IPS DF 6.9 (cell line): ENCODE results near the gene NELL2.

Experiments
- DNase-seq: peaks from one replicate; pipeline ENCODE4 v3.0.0-alpha.2; 2013; ENCODE audit warnings: low read depth, low spot score
- H3K27ac ChIP-seq: one replicate; pipeline ENCODE4 v1.5.1; 2013; ENCODE audit warnings: low read length, control low read depth
- H3K27me3 ChIP-seq: 2 replicates; pipeline ENCODE4 v1.6.1; 2013; ENCODE audit warnings: mild to moderate bottlenecking, low read length; ENCODE audit not compliant: control insufficient read depth, insufficient read depth
- H3K36me3 ChIP-seq: 2 replicates; pipeline ENCODE4 v1.6.1; 2013; ENCODE audit warnings: low read length; ENCODE audit not compliant: control insufficient read depth, insufficient read depth
- H3K4me1 ChIP-seq: 2 replicates; pipeline ENCODE4 v1.6.1; 2013; ENCODE audit warnings: low read length; ENCODE audit not compliant: control insufficient read depth, insufficient read depth
- H3K4me3 ChIP-seq: 2 replicates; pipeline ENCODE4 v1.5.1; 2013; ENCODE audit warnings: mild to moderate bottlenecking, low read length
- H3K9me3 ChIP-seq: 2 replicates; pipeline ENCODE4 v1.6.1; 2013; ENCODE audit warnings: low read length, inconsistent platforms; ENCODE audit not compliant: control insufficient read depth, insufficient read depth
- WGBS: extraction: QIAGEN DNeasy Blood & Tissue Kit; methylation state at CpG from one replicate; pipeline ENCODE4 v1.1.7; 2013; ENCODE audit warnings: mixed read lengths, missing lambda C conversion rate; ENCODE audit not compliant: insufficient read length, insufficient coverage; 5-methylcytosine and 5-hydroxymethylcytosine counted together

The NELL2 gene

GRCh38 chr12:44581642-44582242 lies 294.4 kb downstream of the NELL2 start:
- no peak overlapping the region for H3K4me3 ChIP-seq
- peaks cover 3% of the 10 kb centered on the region; the same call in 1 of the 2 replicates for H3K4me1 ChIP-seq
- no peaks in the 10 kb centered on the region for H3K27me3 ChIP-seq
- no peak overlapping the region for H3K27ac ChIP-seq
- no peak for DNase-seq
- no CpG with 5 or more reads among the region's 1 CpG for WGBS
- H3K9me3 ChIP-seq, result no peaks in the 10 kb centered on the region
- no peaks in the 10 kb centered on the region for H3K36me3 ChIP-seq

GRCh38 chr12:44574586-44574985 lies 301.5 kb downstream of the NELL2 start:
- H3K36me3 ChIP-seq, result no peaks in the 10 kb centered on the region
- no peak overlapping the region for H3K27ac ChIP-seq
- H3K9me3 ChIP-seq, result no peaks in the 10 kb centered on the region
- DNase-seq, result no peak
- H3K4me3 ChIP-seq, result no peak overlapping the region
- H3K4me1 ChIP-seq, result no peaks in the 10 kb centered on the region
- H3K27me3 ChIP-seq, result no peaks in the 10 kb centered on the region

GRCh38 chr12:44573723-44574122 lies 302.4 kb downstream of the NELL2 start:
- no peaks in the 10 kb centered on the region for H3K27me3 ChIP-seq
- H3K27ac ChIP-seq, result no peak overlapping the region
- no peaks in the 10 kb centered on the region for H3K36me3 ChIP-seq
- WGBS, result no CpG with 5 or more reads among the region's 3 CpGs
- no peaks in the 10 kb centered on the region for H3K9me3 ChIP-seq
- H3K4me3 ChIP-seq, result no peak overlapping the region
- no peak for DNase-seq
- no peaks in the 10 kb centered on the region for H3K4me1 ChIP-seq

GRCh38 chr12:44571006-44571550 lies 305.0 kb downstream of the NELL2 start:
- Histone ChIP-seq H3K4me3 (no peak overlapping the region), H3K4me1 (no peaks in the 10 kb centered on the region), H3K27ac (no peak overlapping the region), H3K36me3 (no peaks in the 10 kb centered on the region), H3K27me3 (no peaks in the 10 kb centered on the region), H3K9me3 (no peaks in the 10 kb centered on the region)
- no CpG with 5 or more reads among the region's 2 CpGs for WGBS
- DNase-seq, result no peak

- H3K27ac ChIP-seq, result no peak overlapping the region
- H3K4me3 ChIP-seq, result no peak overlapping the region
- WGBS, result no CpG with 5 or more reads among the region's 6 CpGs
- no peaks in the 10 kb centered on the region for H3K9me3 ChIP-seq
- H3K27me3 ChIP-seq, result no peaks in the 10 kb centered on the region
- H3K4me1 ChIP-seq, result no peaks in the 10 kb centered on the region
- no peak for DNase-seq
- no peaks in the 10 kb centered on the region for H3K36me3 ChIP-seq
Observed at GRCh38 chr12:44570036-44570583, 306.0 kb downstream of the NELL2 start.

GRCh38 chr12:44565163-44565562 lies 311.0 kb downstream of the NELL2 start:
- no peaks in the 10 kb centered on the region for H3K36me3 ChIP-seq
- H3K27ac ChIP-seq, result no peak overlapping the region
- WGBS, result 100% methylated on average over 2 of the region's 5 CpGs
- DNase-seq, result no peak
- H3K9me3 ChIP-seq, result no peaks in the 10 kb centered on the region
- no peaks in the 10 kb centered on the region for H3K4me1 ChIP-seq
- no peaks in the 10 kb centered on the region for H3K27me3 ChIP-seq
- no peak overlapping the region for H3K4me3 ChIP-seq

- Histone ChIP-seq H3K4me1 (no peaks in the 10 kb centered on the region), H3K36me3 (no peaks in the 10 kb centered on the region), H3K9me3 (no peaks in the 10 kb centered on the region), H3K27ac (no peak overlapping the region), H3K27me3 (no peaks in the 10 kb centered on the region), H3K4me3 (no peak overlapping the region)
- no CpG with 5 or more reads among the region's 4 CpGs for WGBS
- DNase-seq, result no peak
Observed at GRCh38 chr12:44563486-44563885, 312.6 kb downstream of the NELL2 start.

- no peaks in the 10 kb centered on the region for H3K4me1 ChIP-seq
- no peak overlapping the region for H3K27ac ChIP-seq
- H3K9me3 ChIP-seq, result no peaks in the 10 kb centered on the region
- no peaks in the 10 kb centered on the region for H3K36me3 ChIP-seq
- no peak overlapping the region for H3K4me3 ChIP-seq
- no CpG with 5 or more reads among the region's 14 CpGs for WGBS
- H3K27me3 ChIP-seq, result no peaks in the 10 kb centered on the region
- no peak for DNase-seq
Observed at GRCh38 chr12:44558340-44559100, 317.6 kb downstream of the NELL2 start.

GRCh38 chr12:44555454-44555853 lies 320.7 kb downstream of the NELL2 start:
- Histone ChIP-seq H3K27me3 (no peaks in the 10 kb centered on the region), H3K27ac (no peak overlapping the region), H3K4me1 (no peaks in the 10 kb centered on the region), H3K36me3 (no peaks in the 10 kb centered on the region), H3K9me3 (no peaks in the 10 kb centered on the region), H3K4me3 (no peak overlapping the region)
- DNase-seq, result no peak

GRCh38 chr12:44551631-44552030 lies 324.5 kb downstream of the NELL2 start:
- WGBS, result no CpG with 5 or more reads among the region's 2 CpGs

More at GRCh38 chr12:44551631-44552030, 324.5 kb downstream of the NELL2 start:
- H3K4me1 ChIP-seq, result no peaks in the 10 kb centered on the region
- no peaks in the 10 kb centered on the region for H3K9me3 ChIP-seq
- H3K27ac ChIP-seq, result no peak overlapping the region
- H3K27me3 ChIP-seq, result no peaks in the 10 kb centered on the region
- DNase-seq, result no peak
- no peak overlapping the region for H3K4me3 ChIP-seq
- no peaks in the 10 kb centered on the region for H3K36me3 ChIP-seq
